HG03159 (cell line): ENCODE measurements around the gene ABCG1.
"Not testable (repeated sequence)": the region's sequence is repeated elsewhere in the genome, so short reads cannot be mapped to it uniquely, and the experiment has no call there.

Source experiments
- ATAC-seq: cut with Tn5 transposase; IDR thresholded peaks from one replicate; pipeline ENCODE4 v1.9.1; 2021; ENCODE audit warnings: mild to moderate bottlenecking, moderate library complexity; ENCODE audit not compliant: unreplicated experiment

Gene ABCG1

DNA sequence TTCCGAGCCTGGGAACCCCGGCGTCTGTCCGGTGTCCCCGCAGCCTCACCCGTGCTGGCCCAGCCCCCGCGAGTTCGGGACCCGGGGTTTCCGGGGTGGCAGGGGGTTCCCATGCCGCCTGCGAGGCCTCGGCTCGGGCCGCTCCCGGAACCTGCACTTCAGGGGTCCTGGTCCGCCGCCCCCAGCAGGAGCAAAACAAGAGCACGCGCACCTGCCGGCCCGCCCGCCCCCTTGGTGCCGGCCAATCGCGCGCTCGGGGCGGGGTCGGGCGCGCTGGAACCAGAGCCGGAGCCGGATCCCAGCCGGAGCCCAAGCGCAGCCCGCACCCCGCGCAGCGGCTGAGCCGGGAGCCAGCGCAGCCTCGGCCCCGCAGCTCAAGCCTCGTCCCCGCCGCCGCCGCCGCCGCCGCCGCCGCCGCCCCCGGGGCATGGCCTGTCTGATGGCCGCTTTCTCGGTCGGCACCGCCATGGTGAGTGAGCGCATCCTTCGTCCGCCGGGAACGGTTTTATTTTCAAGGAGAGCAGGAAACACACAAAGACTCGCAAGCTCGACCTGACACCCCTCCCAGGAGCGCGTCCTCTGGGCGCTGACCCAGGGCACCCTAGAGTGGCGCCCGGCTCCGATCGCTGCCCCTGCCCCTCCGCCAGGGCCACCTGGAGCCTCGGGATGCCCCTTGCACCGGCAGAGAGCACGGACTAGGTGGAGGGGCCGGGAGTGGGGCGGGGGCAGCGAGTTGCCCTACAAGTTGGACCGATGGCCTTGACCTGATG lies at the start of gene ABCG1:
ABCG1 (plus strand) TSS at position 305 of the 770 bp plus-strand sequence; CDS start at position 428, 123 bp downstream.
- no peak for ATAC-seq

DNA sequence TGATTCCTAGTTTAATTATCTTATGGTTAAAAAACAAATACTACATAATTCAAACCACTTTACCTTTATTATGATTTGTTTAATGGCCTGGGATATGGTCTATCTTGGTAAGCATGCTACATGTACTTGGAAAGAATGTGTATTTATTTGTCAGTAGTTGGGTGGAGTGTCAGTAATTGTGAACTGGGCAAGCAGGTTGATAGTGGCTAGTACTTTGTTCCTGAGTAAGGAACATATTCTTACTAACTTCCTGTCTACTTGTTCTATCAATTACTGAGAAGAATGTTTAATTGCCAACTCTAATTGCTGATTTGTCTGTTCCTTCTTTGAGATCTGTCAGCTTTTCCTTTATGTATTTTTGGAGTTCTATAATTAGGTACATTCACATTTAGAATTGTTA lies 49.2 kb upstream of the ABCG1 start:
- no peak for ATAC-seq

DNA sequence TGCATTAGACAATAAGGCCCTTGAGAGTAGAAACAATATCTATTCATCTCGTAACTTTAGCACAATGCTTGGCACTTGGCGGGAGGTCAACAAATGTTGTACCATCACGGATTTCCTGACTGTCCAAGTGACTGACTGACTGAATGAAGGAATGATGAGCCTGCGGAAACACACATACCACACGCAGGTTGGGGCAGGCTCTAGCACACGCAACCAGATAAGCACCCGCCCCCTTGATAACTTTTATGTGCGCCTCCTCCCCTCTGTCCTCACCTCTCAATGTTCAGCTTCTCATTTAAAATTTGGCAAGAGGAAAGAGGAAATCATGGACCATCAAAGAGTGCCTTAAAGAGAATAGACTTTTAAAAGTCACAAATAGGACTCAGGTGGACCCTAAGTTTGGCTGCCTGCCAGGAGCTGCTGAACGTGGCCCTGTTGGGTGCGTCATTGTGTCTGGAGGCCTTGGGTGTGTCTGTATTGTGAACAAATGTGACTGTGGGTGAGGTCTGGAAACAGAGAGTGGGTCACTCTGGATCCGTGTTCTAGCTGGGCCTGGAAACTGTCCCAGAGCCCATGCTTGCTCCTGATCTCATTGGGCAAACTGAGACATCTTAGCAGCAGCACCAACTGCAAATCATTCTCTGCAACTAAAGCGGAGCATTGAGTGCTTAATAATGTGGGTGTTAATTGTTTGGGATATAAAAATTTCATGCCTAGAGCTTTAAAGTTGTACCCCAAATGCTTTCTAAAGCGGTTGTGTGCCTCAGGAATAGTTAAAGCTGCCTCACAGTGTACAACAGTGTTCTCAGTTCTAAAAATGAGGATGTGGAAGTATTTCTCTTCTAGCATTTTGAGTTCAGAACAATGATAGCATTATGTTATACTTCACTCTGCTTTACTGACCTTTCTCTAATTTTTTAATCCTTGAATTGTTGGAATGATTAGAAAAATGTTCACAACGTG lies 47.6 kb upstream of the ABCG1 start:
- no peak for ATAC-seq

DNA sequence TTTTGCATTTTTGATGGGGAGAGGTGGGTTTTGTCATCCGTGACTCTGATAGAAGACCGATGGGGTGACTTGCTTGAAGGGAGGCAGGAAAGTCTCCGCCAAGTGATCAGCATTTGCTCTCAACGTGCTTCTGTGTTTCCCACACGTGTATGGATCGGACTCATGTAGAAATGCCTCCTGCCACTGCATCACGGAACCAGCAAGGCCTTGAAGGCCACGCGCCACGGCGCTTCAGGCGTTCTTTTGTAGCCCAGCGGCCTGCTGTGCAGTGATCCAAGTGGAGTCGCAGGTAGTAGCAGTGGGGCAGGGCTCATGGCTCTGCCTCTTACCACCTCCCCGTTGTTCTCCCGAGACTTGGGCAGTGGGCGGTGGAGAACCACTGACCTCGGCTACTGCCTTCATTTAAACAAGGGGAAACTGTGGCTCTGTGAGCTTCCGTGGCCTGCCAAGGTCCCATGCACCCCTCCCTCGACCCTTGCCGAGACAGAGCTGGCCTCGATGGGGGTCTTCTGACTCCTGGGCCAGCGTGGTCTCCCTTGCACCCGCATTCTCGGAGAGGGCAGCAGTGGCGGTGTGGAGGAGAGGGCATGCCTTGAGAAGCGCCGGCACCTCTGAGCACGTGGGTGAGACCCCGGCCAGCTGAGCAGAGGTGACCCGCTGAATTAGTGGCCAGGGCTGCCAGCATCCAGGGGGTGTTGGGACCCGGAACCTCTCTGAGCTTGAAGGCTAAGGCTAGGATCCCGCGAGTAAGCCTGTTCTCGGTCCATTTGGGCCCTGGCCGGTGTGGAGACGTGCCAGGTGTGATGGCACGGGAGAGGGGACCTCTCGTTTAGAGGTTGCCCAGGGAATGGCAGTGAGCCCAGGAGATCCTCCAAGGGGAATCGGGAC lies 46.1 kb upstream of the ABCG1 start:
- no peak for ATAC-seq

DNA sequence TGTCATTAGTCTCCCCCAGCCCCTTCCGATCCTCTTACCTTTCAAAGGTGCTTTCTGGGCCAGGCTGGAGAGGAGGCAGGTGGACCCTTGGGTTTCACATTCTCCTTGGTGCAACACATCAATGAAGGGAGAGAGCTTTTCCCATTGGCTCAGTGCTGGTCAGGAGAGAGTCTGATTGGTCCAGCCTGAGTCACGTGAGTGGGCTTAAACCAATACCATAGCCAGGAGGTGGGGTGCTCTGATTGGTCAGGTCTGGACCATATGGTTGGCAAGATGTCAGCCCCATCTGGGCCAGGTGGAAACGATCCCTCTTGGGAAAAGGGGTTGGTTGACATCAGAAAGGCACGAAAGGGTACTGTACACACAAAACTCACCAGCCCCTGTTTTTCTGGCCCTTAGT lies 44.8 kb upstream of the ABCG1 start:
- no peak for ATAC-seq

DNA sequence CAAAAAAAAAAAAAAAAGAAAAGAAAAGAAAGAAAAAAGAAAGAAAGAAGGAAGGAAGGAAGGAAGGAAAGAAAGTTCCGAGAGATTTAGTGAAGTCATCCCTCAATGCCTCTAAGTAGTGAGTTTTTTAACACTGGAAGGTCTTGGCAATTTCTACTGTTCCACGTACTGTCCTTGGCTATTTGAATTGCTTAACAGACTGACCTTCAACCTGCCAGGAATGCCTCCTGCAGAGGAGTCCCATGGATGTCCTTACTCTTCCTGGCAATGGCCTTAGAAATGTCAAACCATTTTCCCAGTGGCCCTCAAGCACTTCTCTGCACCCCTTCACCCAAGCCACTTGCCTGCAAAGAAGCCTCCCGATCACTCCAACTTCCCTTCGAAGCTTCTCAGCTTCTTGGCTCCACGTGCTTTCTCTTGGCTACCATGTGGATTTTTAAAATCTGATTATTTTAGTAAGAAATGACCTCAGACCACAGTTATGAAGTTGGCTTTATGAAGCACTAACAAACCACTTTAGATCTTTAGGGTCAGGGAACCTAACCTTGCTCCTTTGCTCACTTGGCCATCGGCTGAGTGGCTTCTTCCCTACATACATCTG lies 43.7 kb upstream of the ABCG1 start:
- no peak for ATAC-seq

DNA sequence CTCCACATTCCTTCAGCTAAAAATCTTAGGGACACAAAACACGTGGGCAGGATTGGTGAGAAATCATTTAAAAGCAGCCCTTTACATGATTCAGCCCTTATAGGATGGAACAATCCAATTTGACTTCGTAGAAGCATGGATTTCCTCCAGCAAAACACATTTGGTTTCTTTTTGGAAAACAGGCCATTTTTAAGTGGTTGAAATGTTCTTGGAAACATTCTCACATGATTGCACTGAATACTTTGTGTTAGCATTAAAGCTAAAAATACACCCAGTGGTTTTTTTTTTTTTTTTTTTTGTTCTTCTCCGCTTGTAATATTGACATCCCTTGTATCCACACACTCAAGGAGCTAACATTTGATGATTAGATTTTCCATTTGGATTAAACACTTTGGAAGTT lies 42.1 kb upstream of the ABCG1 start:
- ATAC-seq, result no peak

DNA sequence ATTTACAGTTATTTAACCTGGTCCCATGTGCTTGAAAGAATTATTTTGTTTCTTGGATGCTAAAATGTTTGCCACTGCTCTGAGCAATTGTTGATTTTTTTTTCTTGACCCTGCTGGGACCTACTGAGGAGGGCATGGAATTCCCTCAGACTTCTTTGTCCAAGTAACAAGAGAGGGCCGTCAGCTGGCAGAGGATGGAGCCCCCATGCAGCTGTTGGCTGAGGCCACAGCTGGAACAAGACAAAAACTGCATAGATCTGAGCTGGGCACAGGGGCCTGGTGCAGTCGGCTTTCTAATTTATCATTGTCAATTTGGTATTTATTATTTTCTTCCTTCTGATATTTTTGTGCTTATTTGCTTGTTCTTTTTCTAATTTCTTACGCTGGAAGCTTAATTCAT lies 39.6 kb upstream of the ABCG1 start:
- no peak for ATAC-seq

DNA sequence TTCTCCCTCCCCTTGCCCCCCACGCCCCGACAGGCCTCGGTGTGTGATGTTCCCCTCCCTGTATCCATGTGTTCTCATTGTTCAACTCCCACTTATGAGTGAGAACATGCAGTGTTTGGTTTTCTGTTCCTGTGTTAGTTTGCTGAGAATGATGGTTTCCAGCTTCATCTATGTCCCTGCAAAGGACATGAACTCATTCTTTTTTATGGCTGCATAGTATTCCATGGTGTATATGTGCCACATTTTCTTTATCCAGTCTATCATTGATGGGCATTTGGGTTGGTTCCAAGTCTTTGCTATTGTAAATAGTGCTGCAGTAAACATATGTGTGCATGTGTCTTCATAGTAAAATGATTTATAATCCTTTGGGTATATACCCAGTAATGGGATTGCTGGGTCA lies 38.9 kb upstream of the ABCG1 start:
- not testable (repeated sequence) for ATAC-seq

DNA sequence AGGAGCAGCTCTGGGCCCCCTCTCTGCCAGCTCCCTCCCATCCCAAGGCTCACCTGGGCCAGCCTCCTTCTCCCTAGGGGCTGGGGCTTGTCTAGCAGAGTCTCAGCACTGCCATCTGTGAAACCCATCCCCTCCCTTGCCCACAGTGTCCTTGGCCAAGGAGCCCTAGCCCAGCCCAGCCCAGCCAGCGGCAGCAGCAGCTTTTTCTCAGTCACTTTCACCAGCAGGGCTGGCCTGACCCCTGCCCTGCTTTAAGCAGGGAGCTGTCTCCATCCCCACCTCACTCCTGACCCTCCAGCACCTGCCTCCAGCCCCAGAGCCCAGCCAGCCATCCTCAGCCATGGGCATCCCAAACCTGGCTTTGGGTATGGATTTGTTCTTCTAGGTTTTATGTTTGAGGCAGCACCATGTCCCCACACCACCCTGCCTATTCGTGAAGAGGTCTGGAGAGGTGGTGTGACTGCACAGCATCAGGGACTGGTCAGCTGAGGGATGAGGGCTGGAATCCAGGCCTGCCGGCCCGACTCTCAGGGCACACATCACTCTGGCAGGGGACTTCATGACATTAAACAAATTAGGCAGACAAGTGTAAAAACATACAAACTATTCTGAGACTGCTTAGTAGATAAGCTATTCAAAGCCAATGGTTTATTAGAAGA lies 36.1 kb upstream of the ABCG1 start:
- ATAC-seq, result no peak

DNA sequence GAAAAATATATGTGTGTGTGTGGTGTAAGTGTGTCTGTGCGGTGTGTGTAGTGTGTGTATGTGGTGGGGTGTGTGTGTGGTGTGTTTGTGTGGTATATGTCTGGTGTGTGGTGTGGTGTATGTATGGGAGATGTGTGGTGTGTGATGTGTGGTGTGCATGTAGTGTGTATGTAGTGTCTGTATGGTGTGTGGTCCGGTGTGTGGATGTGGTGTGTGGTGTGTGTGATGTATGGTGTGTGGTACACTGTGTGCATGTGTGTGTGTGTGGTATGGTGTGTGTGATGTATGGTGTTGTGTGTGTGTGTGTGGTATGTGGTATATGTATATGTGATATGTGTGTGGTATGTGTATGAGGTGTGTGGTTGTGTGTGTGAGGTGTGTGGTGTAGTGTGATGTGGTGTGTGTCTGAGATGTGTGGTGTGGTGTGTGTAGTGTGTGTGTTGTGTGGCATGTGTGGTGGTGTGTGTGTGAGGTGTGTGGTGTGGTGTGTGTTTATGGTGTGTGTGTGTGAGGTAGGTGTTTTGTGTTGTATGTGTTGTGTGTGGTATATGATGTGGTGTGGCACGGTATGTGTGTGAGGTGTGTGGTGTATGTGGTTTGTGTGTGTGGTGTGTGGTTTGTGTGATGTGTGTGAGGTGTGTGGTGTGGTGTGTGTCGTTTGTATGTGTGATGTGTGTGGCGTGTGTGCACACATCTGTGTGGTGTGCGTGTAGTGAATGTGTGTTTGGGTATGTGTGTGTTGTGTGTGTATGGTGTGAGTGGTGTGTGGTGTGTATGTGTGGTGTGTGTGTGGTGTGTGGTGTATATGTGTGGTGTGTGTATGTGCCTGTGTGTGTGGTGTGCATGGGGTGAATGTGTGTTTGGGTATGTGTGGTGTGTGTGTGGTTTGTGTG lies 35.3 kb upstream of the ABCG1 start:
- ATAC-seq, result no peak

DNA sequence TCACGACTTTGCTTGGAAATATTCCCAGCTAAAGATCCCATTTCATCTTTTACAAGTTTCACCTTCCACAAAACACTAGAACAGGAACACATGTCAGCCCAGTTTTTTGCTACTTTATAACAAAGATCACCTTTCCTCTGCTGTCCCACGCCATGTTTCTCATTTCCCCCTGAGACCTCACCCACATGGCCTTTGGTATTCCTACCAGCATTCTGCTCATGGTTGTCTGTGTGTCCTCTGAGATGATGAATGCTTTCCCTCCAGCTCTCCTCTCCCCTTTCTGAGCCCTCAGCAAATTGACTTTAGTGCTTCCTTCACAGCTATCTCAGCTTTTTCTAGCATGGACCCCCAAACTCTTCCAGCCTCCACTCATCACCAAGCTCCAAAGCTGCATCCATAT lies 32.3 kb upstream of the ABCG1 start:
- ATAC-seq, result no peak

DNA sequence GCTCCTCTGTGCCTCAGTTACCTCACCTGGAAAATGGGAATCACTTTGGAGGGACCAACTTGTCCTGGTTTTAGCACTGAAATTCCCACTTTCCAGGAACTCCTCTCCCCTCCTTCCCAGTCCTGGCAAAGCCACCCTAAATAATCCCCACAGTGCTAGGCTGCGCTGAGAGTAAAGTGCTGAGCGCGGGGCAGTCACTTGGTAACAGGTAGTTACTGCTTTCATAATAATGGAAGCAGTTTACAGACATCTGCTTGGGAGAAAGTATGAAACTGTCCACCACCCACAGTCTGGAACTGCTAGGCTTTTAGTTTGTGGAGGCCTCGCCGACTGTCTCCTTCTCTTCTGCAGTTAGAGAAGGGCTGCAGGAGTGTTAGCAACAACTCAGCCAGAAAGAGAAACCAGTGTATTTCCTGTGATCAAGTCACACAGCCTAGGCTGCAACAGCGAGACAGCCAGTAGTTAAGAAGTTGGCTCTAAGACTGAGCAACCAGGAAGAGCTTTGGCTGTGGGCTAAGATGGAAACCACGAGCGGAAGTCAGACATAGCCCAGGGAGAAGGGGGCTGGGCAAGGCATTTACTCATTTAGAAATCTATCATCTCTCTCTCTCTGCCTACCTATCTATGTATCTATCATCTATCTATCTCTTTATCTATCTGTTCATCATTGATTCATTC lies 30.8 kb upstream of the ABCG1 start:
- ATAC-seq, result peak; percentile 95

DNA sequence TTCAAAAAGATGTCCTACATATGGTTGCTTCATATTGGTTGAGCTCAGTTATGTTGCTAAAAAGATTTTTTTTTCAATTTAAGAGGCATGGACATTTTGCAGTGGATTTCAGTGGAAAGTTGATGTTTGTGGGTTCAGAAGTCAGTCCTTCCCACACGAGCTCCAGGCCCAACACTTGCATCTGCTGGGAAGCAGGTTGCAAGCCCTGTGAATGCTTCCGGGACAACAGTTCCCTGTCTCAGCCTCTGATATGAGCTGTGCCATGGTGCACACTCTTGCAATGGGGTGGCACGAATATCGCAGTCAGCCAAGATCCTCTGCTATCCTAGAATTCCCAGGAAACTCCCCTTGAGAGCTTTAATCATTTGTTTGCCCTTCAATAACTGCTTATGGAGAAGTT lies 30.3 kb upstream of the ABCG1 start:
- no peak for ATAC-seq

DNA sequence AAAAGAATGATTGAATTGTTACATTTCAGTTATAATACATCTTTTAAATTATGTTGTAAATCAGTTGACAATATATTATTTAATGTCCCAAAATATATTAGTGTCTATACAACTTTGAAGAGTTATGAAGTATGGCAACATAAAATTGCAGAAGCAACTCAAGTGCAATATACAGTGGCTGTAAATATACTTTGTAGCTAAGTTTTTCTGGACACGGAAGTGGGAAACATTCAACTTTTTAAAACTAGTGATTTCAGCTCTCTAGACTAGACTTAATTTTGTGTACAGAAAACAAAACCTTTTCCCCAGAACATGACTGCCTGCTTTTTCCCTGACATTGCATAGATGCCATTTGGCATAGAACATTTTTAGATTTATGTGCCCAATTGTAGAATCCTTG lies 29.5 kb upstream of the ABCG1 start:
- ATAC-seq, result no peak

DNA sequence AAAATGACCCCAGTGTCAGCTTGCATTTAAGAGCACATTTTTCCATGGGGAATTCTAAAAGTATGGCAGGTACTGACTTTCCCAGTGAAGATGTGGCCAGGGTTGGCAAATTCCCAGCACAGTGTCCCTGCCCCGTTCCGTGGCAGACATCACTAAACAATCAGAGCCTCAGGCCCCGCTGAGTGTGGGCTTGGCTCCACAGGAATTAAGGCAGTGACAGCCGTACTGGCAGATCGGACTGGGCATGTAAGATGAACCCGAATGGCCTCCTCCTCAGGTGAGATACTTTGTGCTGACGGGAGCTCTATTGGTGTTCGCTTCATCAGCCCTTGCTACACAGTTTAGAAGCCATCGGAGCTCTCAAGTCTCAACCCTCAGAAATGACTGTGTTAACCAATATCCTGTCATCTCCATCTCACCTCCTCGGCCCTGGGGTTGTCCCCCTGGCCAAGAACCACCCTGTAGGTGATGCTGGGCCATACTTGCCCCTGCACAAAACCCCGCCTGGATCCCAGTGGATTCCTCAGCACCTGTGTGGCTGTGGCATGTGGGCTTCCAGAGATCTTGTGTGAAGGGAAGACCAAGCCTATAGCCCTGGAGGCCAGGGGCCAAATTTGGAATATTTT lies 29.0 kb upstream of the ABCG1 start:
- ATAC-seq, result no peak

DNA sequence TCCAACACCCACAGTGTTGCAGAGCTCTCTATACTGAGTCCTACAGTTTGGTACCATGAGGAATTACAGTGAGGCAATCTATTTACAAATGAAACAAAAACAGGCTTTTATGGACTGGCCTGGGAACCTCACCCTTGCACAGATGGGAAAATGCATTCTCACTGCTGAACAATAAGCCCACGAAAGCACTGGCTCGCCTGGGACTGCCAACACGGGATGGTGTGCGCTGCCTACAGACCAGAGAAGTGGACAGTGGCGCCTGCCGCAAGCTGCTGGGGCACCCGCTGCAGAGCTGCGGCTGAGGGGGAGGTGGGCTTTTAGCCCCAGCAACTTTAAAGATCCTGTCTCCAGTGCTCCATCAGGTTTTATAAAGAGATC lies 28.5 kb upstream of the ABCG1 start:
- ATAC-seq, result no peak

DNA sequence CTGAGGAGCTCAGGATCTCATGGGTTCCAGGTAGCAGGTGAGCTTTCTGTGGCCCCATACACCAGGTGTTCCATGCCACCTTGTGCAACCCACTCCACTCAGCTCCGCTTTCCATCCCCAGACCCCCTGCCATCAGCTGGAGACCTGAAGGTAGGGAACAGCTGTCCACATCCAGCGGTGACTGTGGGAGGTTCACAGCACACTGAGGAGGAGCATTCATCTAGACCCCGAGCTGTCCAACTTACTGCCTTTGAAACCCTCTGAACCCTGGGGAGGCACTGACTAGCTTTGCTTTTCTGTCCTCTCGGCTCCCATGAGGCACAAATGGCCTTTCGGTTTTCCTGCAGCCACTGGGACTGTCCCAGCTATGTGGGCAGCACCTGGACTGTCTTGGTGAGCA lies 27.9 kb upstream of the ABCG1 start:
- ATAC-seq, result no peak
